ENCODE results near the gene COQ2.
A peak's percentile ranks its signal among the peaks of the same experiment; 100 is the strongest.
"Not testable (repeated sequence)": the region's sequence is repeated elsewhere in the genome, so short reads cannot be mapped to it uniquely, and the experiment has no call there.

Gene COQ2

DNA sequence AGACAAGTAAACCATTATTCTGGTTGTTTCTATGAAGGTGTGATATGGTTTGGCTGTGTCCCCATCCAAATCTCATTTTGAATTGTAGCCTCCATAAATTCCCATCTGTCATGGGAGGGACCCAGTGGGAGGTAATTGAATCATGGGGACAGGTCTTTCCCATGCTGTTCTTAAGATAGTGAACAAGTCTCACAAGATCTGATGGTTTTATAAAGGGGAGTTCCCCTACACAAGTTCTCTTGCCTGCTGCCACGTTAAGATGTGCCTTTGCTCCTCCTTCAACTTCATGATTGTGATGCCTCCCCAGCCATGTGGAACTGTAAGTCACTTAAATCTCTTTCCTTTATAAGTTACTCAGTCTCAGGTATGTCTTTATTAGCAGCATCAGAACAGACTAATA lies 3.8 kb upstream of the COQ2 start:
- DNase-seq = not testable (repeated sequence)
- intact Hi-C loops (cut with DNase I) = loop anchor here (10.0 kb wide), 1 partner anchor 166 kb away; the partner anchor contains the start of genes HELQ and MRPS18C

DNA sequence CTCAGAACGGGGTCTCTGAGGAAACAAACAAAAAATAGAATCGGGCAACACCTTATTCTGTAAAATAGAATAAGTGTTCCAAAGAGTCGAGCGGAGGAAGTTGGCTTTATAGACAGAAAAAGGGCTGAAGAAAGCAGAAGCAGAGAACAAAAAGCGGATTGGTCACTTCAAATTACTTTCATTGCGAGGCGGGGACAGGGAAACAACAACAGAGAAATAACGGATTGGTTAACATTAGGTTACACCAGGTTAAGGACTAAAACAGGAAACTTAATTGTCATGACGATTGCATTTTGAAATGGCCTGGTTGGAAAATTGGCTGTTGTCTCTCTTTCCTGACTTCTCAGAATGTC lies 433 bp upstream of the COQ2 start:
- DNase-seq = no peak
- intact Hi-C loops (cut with DNase I) = loop anchor here (10.0 kb wide), 1 partner anchor 170 kb away; the partner anchor contains the start of genes HELQ and MRPS18C

DNA sequence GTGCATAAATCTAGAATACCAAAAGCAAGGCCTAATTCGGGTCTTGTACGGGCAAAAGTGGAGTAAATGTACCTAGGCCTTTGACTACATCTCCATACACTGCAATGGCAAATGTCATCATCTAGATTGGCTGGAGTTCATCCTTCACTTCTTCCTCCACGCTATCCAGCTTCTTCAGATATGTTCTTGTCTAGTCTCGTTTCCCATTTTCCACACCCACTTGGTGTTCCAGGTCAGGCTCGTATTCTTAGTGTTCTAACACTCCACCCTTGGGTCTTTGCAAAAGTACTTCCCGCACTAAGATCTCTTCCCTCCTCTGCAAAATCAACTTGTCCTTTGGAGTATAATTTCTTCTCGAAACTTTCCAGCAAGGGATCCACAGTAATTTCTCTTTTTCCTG lies 1.4 kb downstream of the COQ2 start:
- no peak for DNase-seq
- intact Hi-C loops (cut with DNase I) = loop anchor here (2.0 to 10.0 kb wide), 3 partner anchors 172 to 906 kb away; partner anchors contain the start of genes HELQ and MRPS18C

DNA sequence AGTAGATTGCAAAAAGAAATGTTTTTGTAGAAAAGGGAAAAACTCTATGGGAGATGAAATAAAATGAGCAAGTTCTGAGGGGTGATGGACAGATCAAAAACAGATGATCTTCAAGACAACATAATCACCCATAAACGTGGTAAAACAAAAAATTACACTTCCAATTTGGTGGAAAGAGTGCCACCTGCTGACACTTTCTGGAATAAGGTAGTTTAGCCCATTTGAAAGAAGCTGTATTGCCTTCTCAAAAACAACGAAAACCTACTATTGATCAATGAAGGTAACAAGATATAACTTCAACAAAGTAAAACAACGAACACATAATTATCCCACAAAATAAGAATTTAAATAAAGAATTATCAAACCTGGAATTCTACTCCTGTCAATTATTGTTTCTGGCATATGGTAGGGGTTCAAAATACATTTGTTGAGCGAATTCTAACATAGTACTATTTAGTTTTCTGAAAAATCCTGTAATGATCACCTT lies 2.5 kb downstream of the COQ2 start:
- intact Hi-C loops (cut with DNase I) = loop anchor here (2.0 to 10.0 kb wide), 3 partner anchors 173 to 905 kb away; partner anchors contain the start of genes HELQ and MRPS18C
- DNase-seq = peak in 1 of 10 donors; percentile 29

DNA sequence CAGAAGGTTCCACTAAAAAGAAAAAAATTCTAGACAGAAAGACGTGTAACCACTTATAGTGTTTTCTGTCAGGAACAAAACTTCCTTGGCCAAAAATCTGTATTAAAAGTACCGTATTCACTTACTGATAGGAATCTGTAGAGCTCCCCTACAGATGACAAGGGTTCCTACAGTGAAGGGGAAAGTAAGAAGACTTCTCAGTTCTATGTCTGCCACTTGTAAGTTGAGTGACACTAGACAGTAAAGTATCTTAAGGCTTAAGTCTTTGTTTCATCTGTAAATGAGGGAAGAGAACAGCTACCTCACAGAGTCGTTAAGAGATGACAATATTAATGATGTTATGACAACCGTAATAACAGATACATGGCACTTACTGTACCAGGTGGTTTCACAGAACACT lies 3.3 kb downstream of the COQ2 start:
- intact Hi-C loops (cut with DNase I) = loop anchor here (5.0 to 10.0 kb wide), 2 partner anchors 173 to 904 kb away; partner anchors contain the start of genes HELQ and MRPS18C
- no peak for DNase-seq

DNA sequence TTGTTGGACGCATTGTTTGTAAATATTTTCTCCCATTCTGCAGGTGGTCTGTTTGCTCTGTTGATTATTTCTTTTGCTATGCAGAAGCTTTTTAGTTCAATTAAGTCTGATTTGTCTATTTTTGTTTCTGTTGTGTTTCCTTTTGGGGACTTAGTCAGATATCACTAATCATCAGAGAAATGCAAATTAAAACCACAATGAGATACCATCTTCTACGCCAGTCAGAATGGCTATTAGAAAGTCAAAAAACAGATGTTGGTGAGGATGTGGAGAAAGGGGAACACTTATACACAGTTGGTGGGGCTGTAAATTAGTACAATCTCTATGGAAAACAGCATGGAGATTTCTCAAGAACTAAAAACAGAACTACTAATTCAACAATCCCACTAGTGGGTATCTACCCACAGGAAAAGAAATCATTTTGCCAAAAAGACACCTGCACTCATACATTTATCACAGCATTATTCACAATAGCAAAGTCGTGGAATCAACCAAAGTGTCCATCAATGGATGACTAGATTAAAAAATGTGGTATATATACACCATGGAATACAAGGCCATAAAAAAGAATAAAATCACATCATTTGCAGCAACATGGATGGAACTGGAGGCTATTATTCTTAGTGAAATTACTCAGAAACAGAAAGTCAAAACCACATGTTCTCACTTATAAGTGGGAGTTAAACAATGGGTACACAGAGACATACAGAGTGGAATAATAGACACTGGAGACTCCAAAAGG lies 8.1 kb downstream of the COQ2 start:
- DNase-seq = no peak
- intact Hi-C loops (cut with DNase I) = no loop called here

DNA sequence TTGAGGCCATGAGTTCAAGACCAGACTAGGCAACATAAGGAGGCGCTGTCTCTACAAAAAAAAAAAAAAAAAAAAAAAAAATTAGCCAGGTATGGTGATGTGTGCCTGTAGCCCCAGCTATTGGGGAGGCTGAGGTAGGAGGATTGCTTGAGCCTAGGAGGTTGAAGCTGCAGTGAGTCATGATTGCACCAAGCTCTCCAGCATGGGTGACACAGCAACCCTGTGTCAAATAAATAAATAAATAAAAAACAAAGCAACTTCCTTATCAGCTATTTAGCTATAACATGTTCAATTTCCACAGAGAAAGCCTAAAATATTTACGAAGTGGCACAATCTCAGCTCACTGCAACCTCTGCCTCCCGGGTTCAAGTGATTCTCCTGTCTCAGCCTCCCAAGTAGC lies 10.7 kb downstream of the COQ2 start:
- intact Hi-C loops (cut with DNase I); DNase-seq: not testable (repeated sequence)

DNA sequence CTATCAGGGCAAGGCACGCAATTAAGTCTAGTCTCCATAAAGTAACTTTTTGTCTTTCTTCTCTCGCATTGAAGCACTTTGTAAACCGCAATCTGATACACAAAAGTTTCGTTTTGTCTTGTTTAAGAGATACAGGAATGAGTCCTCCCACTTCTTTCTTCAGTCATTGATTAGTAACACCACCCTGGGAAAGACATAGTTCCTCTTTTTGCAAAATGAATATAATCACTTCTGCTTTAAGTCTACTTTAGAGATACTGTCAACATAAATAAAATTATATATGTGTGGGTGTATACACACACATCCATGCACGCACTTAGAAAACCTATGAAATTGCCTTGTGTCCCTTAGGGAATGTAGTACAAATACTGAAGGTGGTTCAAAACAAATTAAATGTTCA lies 11.7 kb downstream of the COQ2 start:
- intact Hi-C loops (cut with DNase I) = no loop called here
- DNase-seq = no peak

DNA sequence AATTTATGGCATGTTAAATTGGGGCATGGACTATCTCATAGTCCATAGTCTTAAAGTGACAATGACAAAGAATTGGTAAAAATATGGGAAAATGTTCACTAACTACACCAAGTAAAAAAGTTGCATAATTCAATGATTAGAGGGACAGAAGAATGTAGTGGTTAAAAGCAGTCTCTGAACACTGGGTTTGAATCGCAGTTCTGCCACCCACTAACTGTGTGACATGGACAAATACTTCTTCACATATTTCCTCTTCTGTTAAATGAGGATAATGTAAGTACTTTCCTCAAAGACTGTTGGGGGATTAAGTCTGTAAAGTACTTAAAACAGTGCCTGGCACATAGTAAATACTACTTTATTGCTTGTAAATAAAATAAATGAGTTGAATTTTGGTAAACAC lies 15.3 kb downstream of the COQ2 start:
- no peak for DNase-seq
- intact Hi-C loops (cut with DNase I) = no loop called here

DNA sequence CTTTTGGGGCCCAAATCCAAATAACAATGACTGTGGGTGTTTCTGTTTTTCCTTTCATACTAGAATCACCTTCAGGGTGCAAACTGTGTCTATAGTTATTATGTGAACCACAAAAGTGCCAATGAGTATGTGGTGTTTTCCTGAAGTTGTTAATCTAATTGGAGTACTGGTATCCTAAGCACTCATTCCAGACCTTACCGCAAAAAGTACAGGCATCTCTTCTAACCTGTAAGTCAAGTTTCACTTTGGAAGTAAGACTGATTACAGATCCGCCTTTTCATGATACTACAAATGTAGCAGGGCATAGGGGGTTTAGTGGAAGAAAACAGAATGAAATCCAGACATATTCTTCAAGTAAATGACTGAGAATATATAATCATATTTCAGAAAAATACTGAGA lies 16.1 kb downstream of the COQ2 start:
- DNase-seq = no peak
- intact Hi-C loops (cut with DNase I) = no loop called here

DNA sequence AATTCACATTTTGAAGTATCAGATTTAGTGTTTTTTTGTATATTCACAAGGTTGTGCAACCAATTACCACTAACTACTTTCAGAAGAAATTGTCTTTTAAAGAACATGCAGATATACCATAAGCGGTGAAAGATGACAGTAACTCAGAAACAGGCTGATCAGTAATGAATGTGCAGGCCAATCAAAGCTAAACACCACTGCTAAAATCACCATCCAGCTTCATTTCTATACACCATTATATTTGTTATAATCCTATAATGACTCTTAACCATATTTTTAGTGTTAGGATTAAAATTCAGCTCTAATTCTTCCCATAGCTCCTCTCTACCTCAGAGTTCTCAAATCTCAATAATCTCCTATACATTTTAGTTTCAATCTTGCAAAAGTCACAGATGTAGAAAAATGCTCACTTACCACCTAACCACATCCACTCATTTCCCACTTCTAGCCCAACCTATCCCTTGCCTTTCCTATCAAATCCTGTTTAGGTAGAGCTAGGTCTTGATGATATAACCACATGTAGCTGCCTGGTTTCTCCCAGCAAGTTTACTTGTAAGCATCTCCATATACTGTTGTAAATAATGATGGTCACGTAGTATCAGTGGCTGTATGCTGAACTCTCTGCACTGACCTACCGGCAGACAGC lies 16.6 kb downstream of the COQ2 start:
- intact Hi-C loops (cut with DNase I) = no loop called here

DNA sequence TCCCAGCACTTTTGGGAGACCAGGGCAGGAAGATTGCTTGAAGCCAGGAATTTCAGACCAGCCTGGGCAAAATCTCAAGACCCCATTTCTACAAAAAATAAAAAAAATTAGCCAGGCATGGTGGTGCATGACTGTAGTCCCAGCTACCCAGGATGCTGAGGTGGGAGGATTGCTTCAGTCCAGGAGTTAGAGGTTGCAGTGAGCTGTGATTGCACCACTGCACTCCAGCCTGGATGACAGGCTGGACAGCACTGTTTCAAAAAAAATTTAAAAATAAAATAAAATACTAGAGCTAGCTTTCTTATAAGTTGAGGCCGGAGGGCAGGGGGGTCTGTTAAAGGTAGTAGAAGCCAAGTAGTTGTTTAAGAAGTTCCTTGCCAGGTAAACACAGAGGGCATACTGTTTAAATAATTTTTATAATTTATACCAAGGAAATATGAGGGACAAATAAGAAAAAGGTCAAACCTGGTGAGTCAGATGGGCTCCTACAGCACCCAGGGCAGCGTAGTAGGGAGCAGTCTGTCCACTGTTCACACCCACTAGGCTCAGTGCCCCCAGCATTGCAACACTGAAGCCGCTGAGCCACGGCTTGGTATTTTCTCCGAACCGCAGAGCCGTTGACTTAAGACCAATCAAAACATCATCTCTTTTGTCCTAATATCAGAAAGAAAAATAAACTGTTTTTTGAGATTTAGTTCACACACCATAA lies 17.3 kb downstream of the COQ2 start:
- intact Hi-C loops (cut with DNase I) = no loop called here
- DNase-seq = no peak

More for the DNA sequence above, 16.6 kb downstream of the COQ2 start:
- no peak for DNase-seq

DNA sequence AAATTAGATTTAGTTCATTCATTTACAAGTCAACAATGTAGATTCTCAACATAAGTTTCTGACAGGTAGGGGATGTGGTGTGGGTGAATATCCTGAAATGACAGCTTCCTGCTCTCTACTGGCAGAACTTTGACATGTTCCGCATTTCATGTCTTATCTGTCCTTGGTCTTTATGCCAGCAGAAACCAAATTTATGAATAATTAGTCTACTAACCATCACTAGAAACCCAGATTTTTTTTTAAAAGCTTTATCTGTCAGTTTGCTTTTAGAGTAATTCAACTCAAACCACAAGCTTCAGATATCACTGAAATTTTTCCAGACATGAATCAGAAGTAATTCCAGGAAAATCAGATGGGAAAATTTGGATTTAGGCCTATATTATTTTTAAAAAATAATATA lies 17.9 kb downstream of the COQ2 start:
- no peak for DNase-seq
- intact Hi-C loops (cut with DNase I) = no loop called here

DNA sequence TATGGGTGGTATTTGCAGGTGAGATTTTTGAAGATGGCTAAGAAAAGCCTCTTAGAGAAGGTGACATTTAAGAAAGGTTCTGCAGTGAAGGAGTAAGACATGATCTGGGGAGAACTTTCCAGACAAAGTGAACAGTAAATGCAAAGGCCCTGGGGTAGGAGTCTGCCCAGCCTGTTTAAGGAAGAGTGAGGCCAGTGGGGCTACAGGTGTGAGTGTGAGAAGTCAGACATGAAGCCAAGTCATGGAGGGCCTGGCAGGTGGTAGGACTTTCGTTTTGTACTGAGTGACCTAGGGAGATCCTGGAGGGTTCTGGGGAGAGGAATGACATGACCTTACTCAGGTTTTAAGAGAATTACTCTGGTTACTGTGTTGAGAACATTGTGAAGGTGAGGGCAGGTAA lies 21.5 kb downstream of the COQ2 start:
- no peak for DNase-seq
- intact Hi-C loops (cut with DNase I) = loop anchor here (5.0 kb wide), 1 partner anchor 191 kb away; no protein-coding TSS in a partner anchor

DNA sequence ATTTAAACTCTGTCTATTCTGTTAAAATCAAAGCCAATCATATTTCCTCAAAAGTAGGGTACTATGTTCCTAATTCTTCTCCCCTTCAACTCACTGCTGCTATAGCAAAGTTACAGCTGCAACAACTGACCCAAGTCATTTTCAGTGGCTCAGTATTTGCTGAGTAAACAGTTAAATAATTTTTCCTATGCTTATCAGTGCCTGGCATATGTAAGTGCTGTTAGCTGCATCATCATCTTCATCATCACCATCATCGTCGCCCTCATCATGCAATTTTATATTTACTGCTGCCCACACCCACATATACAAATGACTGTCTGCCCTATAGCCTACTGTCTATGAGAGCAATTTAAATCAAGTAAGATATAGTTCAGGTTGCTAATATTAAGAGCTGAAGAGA lies 21.9 kb downstream of the COQ2 start:
- intact Hi-C loops (cut with DNase I) = loop anchor here (5.0 kb wide), 1 partner anchor 190 kb away; no protein-coding TSS in a partner anchor
- no peak for DNase-seq

DNA sequence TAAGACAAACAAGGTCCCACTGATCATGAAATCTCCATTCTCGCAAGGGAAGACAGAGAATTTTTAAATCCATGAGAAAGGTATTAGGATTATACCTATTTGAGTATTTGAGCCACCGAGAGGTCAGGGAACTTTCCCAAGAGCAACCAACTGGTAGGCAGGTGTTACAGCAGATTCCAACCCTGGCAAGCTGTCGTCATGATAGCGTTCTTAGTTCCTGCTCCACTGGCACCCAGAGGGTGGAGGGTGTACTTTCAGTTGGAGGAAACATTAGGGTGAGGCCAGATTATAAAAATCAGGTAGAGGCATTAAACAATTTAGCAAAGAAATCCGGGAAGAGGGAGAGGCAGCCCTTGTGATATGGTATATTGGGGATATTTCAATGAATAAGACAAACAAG lies 23.3 kb downstream of the COQ2 start:
- DNase-seq = no peak
- intact Hi-C loops (cut with DNase I) = loop anchor here (5.0 kb wide), 1 partner anchor 189 kb away; no protein-coding TSS in a partner anchor

DNA sequence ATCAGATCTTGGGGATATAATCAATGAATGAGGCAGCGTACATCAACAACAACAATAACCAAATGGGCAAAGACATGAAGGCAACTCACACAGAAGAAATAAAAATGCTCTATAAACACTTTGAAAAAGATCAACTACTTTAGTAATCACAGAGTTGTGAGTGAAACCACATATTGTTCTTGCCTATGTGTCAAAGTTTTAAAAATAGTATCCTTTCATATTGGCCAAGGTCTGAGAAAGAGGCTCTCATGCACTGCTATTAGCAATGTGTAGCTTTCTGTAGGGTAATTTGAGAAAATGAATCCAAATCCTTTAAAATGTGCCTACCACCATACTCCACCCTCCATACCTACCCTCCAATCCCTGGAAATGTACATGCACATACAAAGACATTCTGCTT lies 25.0 kb downstream of the COQ2 start:
- no peak for DNase-seq

DNA sequence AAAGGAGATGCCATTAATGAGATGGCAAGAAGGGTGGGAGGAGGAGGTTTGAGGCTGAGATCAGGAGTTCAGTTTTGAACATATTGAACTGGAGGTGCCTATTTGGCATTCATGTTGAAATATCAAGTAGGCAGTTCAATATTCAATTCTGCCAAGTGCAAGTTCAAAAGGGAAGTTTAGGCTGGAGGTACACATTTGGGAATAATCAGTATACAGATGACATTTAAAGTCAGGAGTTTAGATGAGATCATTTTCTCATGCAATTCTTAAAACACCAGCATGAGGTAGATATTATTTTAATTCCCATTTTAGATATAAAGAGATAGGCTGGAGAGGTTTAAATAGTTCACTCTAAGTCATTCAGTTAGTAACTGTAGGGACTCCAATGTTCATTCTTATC lies 26.1 kb downstream of the COQ2 start:
- no peak for DNase-seq
- intact Hi-C loops (cut with DNase I) = no loop called here

More for the DNA sequence above, 25.0 kb downstream of the COQ2 start:
- intact Hi-C loops (cut with DNase I) = no loop called here

DNA sequence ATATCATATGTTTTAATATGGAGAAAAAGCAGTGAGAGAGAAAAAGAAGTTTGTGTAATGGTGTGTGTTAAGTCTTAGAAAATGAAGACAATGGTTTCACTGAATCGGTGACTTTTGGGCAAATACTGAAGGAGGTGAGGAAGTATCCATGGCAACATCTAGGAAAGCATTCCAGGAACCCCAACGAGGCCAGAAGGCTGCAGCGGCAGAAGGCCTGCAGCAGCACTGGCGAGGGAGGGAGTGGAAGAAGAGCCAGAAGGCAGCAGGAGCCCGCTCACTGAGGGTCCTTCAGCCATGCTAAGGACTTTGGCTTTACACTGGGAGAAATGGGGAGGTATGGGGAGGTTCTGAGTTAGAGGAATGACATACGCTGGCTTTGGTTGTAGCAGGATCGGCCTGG lies 26.8 kb downstream of the COQ2 start:
- intact Hi-C loops (cut with DNase I) = no loop called here
- peak in 2 of 10 donors; percentile 67 to 78 for DNase-seq

DNA sequence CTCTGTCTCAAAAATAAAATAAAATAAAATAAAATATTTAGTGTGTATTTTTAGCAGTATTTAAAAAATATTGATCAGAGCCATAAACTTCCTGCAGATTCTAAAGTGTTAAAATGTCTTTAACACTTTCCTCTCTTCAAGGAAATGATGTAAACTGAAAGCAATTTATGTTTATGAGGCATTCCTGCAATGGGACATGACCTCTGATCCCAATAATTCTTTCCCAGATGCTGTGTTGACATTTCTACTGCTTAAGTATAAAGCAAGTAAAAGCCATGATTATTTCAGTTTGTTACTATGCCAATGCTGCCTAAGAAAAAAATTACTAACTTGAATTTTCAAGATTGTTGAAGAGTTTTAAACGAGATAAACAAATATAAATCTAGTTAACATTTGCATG lies 29.0 kb downstream of the COQ2 start:
- intact Hi-C loops (cut with DNase I) = no loop called here
- no peak for DNase-seq
